Gastrocnemius medialis (tissue), 4 donors: ENCODE measurements around the gene BMP2K.

Experiments used
- CTCF ChIP-seq, 5 experiments: fragments of 450-650 bp in 3 of 5; fragments of 200-600 bp in 2 of 5; sonication (generic) in 2 of 5; IDR thresholded peaks in 4 of 5; conservative IDR thresholded peaks in 1 of 5; 1 replicate in 4 of 5; 2 replicates in 1 of 5; pipeline ENCODE4 v1.5.1; 2016 to 2019; ENCODE audit warnings: antibody characterized with exemption in 5 of 5, mild to moderate bottlenecking in 3 of 5, moderate library complexity in 3 of 5
- POLR2A ChIP-seq, 2 donors: fragments of 450-650 bp; IDR thresholded peaks; one replicate each; pipeline ENCODE4 v1.6.1; 2017; ENCODE audit warnings: antibody characterized with exemption in 2 of 2, mild to moderate bottlenecking in 2 of 2, moderate library complexity in 2 of 2

DNA sequence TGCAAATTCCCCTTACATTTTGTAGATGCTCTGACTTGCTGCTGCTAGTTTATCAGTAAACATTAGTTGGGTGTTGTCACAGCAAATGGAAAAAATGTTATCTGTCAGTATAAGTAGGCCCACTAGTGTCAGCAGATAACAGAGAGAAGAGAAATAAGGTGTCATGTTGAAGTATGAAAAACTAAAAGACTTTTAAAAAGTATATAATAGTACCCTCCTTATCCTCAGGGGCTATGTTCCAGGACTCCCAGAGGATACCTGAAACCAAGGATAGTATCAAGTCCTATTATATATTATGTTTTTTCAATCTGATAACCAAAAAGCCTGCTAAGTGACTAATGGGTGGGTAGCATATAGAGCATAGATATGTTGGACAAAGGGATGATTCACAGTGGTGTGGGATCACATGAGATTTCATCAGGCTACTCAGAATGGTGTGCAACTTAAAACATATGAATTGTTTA, 11.6 kb upstream of the BMP2K start:
- no peak for TF ChIP-seq CTCF (IDR thresholded peaks at IDR 0.05 in 4 of 5, conservative IDR thresholded peaks at IDR 0.05 in 1 of 5)
- no peak for TF ChIP-seq POLR2A (IDR thresholded peaks at IDR 0.05)
